ENCODE measurements around the gene TMEM59L. TPM values are rescaled to one million over a fixed set of nuclear protein-coding genes. Genes with fewer than 3 reads are reported as not detected.

The TMEM59L gene
- total and polyA plus RNA-seq, 2 of the 13 experiments (the other 11 are each of a cell fraction or from before 2014, with no cell fraction given) = 0.97 to 5.5 TPM

GRCh38 chr19:18589380-18590272 lies 23.0 kb upstream of the TMEM59L start (continued):
- TF ChIP-seq KIAA2018 (CRISPR knock-in tag; IDR thresholded peaks at IDR 0.05; ENCODE audit: borderline replicate concordance) (0 out of 2 replicates have a peak, but pooled peaks have one; percentile 14), PRPF4 (IDR thresholded peaks at IDR 0.05; ENCODE audit: low read depth, low read length, poor library complexity, severe bottlenecking) (no peak), ZNF136 (CRISPR knock-in tag; IDR thresholded peaks at IDR 0.05; ENCODE audit: low read depth) (0 out of 2 replicates have a peak, but pooled peaks have one; percentile 47), PHB2 (IDR thresholded peaks at IDR 0.05; ENCODE audit: partially characterized antibody) (no peak), AGO2 (optimal IDR thresholded peaks at IDR 0.05; ENCODE audit: low read depth, low read length) (peak; percentile 92), SETDB1 (CRISPR knock-in tag; IDR thresholded peaks at IDR 0.05; ENCODE audit: borderline replicate concordance) (no peak), TMF1 (CRISPR knock-in tag; IDR thresholded peaks at IDR 0.05; ENCODE audit: low read depth) (peak; percentile 72), ZNF597 (CRISPR knock-in tag; IDR thresholded peaks at IDR 0.05) (no peak), NR2F2 (IDR thresholded peaks at IDR 0.05; ENCODE audit: borderline replicate concordance, low read depth) (0 out of 2 replicates have a peak, but pooled peaks have one; percentile 22), RARG (CRISPR knock-in tag; IDR thresholded peaks at IDR 0.05; ENCODE audit: low read depth) (no peak), XRCC5 (optimal IDR thresholded peaks at IDR 0.05; ENCODE audit: low read length) (no peak), ZNF598 (CRISPR knock-in tag; IDR thresholded peaks at IDR 0.05; ENCODE audit: borderline replicate concordance) (no peak; the same call in 1 of the 2 replicates), LRRFIP1 (CRISPR knock-in tag; conservative IDR thresholded peaks at IDR 0.05) (no peak)
